Stomach (tissue), 4 donors: ENCODE measurements around the gene APRT.

Experiments
- EP300 ChIP-seq: sonication (generic); formaldehyde crosslinking; IDR thresholded peaks from one replicate; pipeline ENCODE4 v1.6.1; 2017; ENCODE audit warnings: antibody characterized with exemption
- POLR2AphosphoS5 ChIP-seq, 3 donors: sonication (generic); formaldehyde crosslinking; IDR thresholded peaks; one replicate each; pipeline ENCODE4 v1.6.1; 2016; ENCODE audit warnings: antibody characterized with exemption in 3 of 3
- TF ChIP-seq, protein P1 (sequence below), 7 experiments: fragments of 450-650 bp in 4 of 7; fragments of 200-600 bp in 3 of 7; sonication (generic) in 3 of 7; IDR thresholded peaks; one replicate each; pipeline ENCODE4 v1.5.1; 2016 to 2019; ENCODE audit warnings: antibody characterized with exemption in 7 of 7, control low read depth in 2 of 7, mild to moderate bottlenecking in 1 of 7

DNA sequence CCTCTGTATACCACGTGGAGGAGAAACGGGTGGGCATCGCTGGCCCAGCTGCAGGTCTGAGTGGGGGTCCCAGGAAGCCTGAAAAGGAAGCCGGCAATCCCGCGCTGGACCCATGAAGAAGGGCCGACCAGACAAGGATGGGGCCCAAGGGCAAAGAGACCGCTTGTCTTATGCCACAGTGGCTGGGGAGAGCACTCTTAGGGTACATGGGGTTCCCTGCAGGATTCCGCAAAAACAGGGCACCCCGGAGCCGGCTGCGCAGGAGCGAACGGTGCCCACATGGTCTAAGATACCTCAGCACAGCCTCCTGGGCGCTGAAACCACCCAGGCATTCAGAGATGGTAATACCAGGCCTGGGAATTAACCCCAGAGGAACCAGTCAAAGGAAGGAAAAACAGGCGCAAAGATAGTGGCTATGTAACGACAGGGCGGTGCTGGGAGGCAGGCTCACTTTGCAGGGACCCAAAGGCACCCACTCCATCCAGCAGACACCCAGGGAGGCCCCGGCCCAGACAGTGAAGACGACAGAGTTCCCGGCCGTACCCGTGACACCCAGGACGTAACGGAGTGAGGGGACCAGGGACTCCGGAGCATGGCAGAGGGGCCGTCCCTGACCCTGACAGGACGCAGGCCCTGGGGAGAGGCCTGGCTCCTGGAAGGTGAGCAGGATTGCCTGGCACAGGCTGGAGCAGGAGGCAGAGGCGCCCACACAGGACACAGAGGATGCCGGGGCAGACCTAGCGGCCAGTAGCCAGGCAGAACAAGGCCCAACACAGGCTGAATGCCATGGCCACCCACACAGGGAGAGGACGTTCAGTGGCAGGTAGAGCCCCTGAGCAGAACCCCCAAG lies 37.0 kb downstream of the APRT start:
- TF ChIP-seq EP300 (no peak), POLR2AphosphoS5 (IDR thresholded peaks at IDR 0.05) (no peak)
- TF ChIP-seq, protein P1, sequence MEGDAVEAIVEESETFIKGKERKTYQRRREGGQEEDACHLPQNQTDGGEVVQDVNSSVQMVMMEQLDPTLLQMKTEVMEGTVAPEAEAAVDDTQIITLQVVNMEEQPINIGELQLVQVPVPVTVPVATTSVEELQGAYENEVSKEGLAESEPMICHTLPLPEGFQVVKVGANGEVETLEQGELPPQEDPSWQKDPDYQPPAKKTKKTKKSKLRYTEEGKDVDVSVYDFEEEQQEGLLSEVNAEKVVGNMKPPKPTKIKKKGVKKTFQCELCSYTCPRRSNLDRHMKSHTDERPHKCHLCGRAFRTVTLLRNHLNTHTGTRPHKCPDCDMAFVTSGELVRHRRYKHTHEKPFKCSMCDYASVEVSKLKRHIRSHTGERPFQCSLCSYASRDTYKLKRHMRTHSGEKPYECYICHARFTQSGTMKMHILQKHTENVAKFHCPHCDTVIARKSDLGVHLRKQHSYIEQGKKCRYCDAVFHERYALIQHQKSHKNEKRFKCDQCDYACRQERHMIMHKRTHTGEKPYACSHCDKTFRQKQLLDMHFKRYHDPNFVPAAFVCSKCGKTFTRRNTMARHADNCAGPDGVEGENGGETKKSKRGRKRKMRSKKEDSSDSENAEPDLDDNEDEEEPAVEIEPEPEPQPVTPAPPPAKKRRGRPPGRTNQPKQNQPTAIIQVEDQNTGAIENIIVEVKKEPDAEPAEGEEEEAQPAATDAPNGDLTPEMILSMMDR (IDR thresholded peaks at IDR 0.05) = no peak
